Activated naive CD4-positive, alpha-beta T cell (primary cell): ENCODE data around the gene MAN1C1.

Experiments used
- DNase-seq, 4 experiments: peaks; one replicate each; lab custom pipeline; 2025; lab: John Stamatoyannopoulos, UW

MAN1C1 gene

DNA sequence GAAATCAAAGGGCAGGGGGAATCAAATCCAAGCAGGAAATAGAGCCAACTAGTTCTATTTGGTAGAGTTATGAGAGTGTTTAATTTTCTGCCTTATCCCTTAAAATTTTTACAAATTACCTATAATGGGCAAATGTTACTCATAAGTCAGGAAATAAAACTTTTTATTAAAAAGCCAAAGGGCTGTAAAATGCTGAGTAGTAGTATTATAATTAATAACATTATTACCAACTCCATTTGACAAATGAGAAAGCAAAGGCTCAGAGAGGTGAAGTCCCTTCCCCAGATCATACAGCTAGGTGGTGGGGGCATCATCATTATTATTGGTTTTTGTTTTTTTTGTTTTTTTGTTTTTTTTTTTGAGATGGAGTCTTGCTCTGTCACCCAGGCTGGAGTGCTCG is 186.8 kb downstream of the MAN1C1 start:
- no peak for DNase-seq

DNA sequence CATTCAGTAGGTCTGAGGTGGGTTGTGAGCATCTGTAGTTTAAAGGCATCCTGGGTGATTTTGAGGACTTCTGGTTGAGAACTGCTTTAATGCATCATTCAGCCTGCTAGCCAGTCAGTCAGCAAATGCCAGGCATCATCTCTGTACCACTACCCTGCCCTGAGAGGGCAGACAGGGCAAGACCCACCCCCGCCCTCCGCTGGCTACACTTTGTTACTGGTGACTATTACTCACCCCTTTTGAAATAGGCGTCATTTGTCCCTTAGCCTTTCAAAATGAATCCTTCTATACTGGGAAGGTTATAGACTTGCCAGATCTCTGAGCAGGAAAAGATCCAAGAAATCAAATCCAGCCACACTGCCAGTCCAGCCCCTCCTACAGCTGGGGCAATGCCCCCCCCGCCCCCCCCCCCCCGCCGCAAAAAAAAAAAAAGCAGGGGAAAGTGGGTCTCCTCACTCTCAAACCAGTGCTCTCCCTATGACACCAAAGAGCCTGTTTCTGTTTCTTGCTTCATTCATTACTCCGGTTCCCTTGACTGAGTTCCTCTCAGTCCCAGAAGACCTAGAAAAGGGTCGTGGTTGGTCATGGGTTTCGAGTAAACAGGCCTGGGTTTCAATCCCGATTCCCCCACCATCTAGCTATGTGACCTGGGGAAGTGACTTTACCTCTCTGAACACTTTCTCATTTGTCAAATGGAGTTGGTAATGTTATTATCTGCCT is 187.8 kb downstream of the MAN1C1 start:
- no peak for DNase-seq

DNA sequence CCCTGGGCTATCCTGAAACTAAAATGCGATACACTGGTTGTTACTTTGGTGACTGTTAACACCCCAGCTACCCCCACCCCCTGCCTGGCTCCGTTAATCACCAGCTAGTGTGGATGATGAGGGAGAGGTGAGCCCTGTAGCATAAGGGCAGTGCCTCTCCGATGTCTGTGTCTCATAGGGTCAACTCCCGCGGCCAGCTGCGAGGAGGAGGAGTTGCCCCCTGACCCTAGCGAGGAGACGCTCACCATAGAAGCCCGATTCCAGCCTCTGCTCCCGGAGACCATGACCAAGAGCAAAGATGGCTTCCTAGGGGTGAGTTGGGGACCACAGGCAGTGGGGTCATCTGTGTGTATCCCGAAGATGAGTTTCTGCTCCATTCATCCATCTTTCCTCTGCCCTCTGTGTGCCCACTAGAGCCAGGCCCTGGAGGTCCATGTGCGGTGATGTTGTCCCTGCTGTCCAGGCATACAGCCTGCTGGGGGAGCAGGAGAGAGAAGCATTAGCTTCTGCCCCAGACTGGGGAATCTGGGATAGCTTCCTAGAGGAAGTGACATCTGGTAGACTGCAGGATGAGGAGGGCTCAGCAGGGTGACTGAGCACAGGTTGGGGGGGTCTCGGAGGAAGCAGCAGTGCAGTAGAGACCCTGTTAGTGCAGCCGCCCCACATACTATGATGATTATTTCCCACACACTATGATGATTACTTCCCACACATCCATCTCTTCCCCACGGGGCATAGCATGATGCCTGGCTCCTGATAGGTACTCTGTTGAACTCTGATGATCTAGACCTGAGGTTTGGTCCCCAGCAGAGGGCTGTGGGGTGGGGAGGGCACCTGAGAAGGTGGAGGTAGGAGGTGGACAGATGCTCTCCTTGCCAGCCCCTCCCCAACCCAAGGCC is 188.6 kb downstream of the MAN1C1 start:
- no peak for DNase-seq

DNA sequence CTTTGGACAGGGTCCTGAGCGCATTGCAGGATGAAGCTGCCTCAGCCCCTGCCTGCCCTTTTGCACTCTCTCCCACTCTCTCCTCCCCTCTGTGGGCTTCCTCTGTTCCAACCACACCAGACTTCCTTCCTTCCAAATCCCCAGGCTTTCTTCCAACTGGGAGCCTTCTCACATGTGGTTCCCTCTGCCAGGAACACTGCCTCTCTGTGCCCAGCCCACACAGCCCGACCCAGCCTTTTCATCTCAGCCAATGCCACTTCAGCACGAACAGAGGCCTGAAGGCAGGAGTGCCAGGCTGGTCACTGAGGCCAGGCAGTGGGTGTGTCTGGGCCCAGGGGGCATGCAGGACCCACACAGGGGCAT is 189.3 kb downstream of the MAN1C1 start:
- no peak for DNase-seq

DNA sequence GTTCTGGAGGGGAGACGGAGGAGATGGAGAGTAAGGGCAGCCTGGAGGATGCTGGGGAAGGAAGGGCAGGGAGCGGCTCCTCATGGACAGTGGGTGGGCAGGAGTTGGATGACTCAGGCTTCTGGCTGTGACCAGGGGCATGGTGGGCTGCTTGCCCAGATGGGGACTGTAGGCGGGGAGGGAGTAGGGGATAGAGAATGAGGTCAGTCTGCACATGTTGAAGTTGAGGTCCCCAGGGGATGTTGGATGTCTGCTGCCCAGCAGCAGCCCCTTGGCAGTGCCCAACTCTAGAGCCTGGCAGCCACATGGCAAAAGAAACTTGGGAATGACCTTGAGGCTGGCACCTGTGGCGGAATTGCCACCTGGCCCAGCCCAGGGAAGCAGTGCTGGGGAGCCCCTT is 189.8 kb downstream of the MAN1C1 start:
- DNase-seq: no peak

DNA sequence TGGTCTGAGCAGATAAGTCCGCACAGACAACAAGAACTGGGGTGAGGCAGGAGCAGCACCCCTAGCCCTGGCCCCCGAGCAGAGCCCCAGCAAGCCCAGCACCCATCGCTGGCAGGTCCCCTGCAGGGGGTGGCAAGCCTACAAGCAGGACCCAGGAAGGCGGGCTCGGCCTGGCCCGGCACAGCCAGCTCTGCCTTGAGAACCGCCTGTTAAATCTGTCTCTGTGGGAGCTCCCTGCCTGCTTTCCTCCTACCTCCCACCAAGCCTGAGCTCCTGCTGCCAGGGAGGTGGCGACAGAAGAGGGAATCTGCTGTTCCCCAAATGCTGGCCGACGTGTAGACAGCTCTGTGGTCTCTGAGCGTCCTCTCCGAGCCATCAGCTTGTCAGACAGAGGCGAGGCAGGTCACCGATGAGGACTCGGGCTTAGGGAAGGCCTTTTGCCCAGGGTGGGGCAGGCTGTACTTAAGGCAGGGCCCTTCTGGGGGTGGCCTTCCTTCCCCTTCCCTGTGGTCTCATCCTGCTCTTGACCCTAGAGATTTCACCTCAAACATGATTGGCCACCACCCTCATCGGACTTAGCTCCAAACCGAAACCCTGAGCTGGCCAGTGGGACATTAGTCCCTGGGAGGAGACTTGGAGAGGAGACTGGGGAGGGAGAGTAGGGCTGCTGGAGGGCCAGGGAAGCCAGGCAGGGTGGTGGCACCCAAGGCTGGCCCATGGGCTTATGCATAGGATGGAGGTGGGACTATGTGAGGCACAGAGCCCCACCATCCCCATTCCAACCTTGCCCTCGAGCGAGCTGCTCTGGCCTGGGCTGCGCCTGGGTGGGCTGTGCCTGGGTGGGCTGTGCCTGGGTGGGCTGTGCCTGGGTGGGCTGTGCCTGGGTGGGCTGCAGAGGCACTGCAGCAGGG is 191.1 kb downstream of the MAN1C1 start:
- no peak for DNase-seq

DNA sequence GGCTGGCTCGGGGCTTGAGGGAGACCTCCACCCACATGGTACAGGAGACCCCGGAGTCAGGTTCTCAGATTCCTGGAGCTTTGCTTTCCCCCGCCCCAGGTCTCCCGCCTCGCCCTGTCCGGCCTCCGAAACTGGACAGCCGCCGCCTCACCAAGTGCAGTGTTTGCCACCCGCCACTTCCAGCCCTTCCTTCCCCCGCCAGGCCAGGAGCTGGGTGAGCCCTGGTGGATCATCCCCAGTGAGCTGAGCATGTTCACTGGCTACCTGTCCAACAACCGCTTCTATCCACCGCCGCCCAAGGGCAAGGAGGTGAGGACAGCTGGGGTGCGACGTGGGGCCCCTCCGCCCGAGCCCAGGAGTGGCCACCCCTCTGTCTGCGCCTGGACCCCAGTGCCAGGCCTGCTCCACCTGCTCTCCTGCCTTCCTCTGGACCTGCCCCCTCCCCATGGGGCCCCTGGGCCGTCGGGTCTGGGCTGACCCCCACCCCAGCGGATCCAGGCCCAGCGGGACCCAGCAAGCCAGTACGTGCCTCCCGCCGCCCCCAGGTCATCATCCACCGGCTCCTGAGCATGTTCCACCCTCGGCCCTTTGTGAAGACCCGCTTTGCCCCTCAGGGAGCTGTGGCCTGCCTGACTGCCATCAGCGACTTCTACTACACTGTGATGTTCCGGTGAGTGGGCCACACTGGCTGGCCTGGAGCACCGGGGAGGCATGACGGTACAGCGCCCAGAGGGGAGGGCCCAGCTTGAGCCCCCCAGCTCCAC is 192.1 kb downstream of the MAN1C1 start:
- no peak for DNase-seq

DNA sequence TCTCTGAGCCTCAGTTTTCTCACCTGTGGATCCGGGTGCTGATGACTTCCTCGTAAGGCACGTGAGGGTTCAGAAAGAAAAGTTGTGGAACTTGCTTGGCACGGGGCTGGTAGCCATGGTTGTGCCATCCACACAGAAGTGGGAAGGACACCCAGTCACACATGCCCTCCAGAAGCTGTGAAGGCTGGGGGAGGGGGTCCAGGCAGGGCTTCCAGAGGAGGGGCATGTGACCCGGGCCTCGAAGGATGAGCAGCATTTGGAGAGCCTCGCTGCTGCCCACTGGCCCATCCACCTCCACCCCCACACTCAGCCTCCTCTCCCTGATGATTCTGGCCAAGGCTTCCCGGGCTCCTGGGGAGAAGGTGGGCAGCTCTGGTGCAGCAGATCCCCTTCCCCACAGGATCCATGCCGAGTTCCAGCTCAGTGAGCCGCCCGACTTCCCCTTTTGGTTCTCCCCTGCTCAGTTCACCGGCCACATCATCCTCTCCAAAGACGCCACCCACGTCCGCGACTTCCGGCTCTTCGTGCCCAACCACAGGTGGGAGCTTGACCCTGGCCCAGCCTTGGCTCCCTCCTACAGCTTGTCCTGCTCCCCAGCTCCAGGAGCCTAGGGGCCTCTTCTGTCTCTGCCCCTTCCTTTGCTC is 192.8 kb downstream of the MAN1C1 start:
- no peak for DNase-seq

DNA sequence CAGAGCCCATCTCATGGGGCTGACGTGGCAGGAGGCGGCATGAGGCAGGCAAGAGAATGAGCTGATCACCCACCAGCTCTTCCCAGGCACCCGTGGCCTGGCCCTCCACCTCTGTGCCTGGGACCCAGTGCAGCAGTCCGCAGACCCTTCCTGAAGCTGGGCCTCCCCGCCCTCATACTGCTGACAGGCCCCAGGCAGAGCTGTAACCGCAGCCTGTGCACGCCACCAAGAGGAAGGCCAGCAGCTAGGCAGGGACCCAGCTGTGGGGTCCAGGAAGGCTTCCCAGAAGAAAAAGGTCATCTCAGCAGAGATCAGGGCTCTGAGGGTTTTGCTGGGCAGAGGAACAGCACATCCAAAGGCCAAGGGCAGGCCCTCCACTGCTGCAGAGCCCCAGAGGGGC is 193.3 kb downstream of the MAN1C1 start:
- DNase-seq: no peak

DNA sequence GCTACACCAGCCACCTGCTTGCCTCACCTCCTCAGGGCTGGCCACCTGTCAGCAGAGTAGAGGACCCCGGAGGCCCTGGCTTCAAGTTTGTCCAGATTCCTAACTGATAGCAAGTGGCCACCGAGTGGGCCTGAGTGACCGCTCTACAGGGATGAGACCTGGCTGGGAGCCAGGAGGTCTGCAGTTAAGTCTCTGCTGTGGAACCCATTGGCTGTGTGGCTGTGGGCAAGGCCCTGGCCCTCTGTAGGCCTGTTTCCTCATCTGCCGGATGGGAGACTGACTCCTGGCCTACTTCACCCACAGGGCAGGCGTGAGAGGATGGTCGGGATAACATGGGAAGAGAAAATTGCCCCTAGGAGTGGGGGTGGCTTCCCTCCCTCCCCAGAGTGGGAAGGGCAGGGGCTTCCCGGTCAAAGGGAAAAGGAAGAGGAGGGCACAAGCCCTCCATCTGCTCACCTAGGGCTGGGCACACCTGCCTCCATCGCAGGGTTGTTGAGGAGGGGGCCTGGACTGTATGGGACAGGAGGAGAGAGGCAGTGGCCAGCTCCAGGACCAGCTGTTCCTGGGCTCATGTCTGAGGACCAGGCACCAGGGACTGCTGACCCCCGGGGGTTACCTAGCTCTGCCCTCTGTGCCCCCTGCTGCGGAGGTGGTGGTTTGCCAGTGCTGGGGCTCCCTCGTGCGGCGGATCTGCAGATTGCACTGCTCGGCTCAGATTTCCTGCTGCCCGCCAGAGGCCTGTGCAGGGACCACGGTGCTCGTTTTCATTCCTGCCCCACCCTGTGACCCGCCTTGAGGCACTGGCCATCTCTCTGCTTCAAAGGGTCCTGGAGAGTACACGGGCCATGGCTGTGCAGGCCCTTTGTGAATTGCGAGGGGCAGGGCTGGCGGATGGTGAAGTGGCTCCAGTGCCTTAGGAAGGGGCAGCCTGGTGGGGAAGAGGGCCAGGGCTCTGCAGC is 194.0 kb downstream of the MAN1C1 start:
- peak; percentile 73 to 80 (median 76) for DNase-seq

DNA sequence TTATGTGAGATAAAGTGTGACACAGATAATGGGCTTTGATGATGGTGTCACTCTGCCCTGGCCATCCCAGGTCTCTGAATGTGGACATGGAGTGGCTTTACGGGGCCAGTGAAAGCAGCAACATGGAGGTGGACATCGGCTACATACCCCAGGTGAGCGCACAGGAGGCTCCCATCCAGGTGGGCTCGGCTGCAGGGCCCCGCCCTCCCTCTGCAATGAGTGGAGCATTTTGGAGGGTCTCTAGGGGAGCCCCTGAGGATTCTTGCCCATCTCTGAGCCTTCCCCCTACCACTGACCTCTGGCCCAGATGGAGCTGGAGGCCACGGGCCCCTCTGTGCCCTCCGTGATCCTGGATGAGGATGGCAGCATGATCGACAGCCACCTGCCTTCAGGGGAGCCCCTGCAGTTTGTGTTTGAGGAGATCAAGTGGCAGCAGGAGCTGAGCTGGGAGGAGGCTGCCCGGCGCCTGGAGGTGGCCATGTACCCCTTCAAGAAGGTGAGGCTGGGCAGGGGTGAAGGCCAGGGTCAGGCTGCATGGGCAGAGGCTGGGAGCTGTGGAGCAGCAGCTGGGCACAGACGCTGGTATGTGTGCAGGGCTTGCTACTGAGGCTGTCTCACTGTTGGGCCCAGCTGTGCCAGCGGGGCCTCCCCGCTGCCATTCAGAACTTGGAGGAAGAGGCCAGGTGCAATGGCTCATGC is 194.9 kb downstream of the MAN1C1 start:
- DNase-seq: no peak

DNA sequence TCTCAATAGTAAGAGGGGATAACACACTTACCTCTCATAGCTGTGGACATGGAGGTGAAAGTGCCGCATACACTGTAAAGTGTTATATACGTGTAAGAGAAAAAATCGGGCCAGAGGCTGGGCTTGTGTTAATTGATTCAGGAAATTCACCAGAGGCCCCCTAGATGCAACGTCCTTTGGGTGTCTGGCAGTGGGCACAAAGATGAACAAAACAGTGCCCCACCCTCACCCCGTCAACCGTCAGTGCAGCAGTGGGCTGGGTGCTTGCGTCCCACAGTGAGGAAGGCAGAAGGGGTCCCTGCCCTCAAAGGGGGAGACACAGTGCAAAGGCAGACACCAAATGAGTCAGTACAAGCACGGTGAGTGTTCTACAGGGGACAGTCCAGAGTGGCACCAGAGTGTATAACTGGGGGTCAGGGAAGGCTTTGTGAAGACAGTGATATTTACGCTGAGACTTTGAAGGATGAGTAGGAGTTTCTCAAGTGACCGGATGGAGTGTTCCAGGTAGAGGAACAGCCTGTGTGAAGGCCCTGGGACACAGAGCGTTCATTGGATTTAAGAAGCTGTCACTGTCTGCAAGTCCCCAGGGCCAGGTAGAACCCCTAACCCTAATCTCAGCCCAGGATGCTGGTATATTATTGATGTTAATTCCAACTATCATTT is 196.6 kb downstream of the MAN1C1 start:
- no peak for DNase-seq

DNA sequence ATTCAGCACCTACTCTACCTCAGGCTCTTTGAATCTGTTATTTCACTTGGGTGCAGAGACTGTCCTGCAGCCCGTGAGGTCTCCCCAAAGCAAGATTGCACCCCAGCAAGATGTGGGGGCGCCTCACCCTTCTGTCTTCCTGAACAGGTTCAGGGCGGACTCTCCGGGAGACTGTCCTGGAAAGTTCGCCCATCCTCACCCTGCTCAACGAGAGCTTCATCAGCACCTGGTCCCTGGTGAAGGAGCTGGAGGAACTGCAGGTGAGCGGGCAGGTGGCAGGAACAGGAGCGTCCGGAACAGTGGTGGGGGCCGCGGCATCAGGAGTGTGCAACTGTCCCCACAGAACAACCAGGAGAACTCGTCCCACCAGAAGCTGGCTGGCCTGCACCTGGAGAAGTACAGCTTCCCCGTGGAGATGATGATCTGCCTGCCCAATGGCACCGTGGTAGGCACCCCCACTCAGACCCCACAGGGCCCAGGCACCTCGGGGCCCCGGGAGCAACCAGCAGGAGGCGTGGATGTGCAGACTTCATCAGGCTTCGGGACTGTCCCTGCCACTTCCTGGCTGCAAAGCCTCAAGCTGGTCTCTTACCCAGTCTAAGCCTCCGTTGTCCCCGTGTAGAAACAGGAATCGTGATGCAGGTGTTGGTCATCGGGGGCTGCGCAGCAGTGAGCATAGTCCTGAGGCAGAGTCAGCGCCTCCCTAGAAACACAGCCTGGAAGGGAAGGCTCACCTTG is 197.3 kb downstream of the MAN1C1 start:
- DNase-seq: no peak

DNA sequence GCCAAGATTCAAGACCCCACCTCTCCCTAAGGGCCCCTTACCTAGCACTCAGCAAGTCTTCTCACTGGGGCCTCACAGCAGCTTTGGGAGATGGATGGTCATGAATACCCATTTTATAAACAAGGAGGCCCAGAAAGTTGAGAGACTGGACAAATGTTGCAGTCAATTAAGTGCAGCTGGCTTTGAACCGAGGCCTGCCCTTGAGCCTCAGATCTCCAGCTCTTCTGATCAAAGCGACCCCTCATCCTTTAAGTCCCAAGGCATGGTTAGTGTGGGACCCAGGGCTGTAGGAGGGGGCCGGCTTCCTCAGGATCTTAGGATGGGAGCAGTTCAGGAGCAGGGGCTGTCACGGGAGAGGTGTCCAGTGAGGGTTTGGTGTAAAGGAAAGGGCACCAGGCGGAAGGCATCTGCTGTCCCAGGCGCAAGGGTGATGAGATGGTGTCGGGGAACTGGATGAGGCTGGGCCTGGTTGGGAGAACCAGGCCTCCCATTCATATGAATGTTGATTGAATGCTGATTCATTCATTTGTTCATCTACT is 198.0 kb downstream of the MAN1C1 start:
- DNase-seq: no peak

DNA sequence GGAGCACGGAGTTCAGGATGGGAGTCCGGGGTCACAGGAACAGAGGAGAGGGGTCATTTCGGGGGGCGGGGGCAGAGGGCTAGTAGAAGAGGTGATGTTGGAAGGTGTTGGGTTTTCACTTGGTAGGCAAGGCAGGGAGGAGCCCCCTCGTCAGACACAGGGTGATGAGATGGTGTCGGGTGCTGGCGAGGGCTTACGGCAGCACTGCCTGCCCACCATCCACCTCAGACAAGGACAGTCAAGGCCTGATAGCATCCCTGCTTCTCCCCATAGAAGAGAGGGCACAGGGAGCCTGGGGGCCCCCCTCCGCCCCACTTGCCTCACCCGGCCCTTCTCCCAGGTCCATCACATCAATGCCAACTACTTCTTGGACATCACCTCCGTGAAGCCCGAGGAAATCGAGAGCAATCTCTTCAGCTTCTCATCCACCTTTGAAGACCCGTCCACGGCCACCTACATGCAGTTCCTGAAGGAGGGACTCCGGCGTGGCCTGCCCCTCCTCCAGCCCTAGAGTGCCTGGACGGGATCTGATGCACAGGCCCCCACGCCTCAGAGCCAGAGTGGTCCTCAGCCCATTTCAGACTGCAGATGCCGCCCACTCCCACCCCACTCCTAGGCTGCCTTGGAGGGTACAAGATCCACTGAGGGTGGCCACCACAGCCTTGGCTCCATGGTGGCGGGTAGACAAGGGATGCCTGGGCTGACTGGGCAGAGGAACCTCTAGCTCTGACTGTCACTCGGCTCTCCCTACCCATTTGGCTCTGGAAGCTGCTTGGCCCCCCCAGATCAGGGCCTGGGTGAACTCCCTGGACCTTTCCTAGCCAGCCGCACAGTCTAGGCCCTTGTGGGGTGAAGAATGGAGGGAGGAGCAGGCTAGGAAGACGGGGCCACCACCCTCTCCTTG is 198.9 kb downstream of the MAN1C1 start:
- no peak for DNase-seq

DNA sequence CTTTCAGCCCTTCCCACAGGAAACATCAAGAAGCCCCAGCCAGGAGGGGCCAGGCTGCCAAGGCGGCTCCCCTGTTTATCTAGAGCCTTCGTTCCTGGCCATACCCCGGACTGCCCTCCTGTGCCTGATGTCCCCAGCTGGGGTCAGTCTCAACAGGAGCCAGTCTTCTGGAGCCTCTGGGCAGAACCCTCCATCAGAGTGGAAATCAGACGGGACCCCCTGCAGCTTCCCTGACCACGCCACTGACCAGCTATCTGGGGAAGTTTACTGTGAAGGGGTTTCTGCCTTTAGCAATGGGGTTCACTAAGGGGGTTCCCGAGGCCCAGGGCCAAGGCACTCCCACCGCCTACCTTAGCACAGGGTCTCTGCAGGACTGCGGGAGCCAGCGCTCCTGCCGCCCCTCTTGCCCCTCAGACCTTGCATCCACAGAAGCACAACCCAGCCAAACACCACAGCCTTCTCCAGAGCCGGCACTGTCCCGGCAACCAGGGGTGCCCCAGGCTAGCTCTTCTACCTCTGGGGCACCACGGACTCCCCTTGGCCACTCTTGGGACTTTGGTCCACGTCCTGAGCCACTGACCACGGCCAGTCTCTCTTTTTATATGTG is 199.6 kb downstream of the MAN1C1 start:
- no peak for DNase-seq
